Upper lobe of left lung (tissue), 4 donors: Measurements from ENCODE around the gene COBL.

Experiments used
- EP300 ChIP-seq, 4 donors: sonication (generic); formaldehyde crosslinking; IDR thresholded peaks; one replicate each; pipeline ENCODE4 v1.5.1; 2017; ENCODE audit warnings: antibody characterized with exemption in 4 of 4, control low read depth in 2 of 4
- TF ChIP-seq, protein P1 (sequence below), 6 experiments: fragments of 450-650 bp in 4 of 6; fragments of 200-600 bp in 2 of 6; sonication (generic) in 2 of 6; IDR thresholded peaks; one replicate each; pipeline ENCODE4 v1.5.1; 2016 to 2019; ENCODE audit warnings: antibody characterized with exemption in 6 of 6

DNA sequence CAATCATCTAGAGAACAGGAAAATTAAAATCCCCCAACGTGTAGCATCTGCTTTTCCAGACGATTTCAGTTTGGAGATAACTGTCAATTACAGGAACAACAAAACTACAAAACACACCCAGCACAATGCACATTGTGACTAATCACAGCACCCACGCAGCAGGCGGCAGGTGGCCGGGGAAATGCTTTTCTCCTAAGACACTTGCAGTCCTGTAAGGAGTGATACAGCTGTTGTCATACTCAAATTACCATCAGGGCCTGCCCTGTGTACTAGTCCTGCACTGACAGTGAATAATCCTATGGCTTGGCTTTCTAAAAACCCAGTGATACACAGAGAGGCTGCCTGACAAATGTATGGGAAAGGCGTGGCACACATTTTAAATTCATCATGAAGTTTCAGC, 37.8 kb downstream of the COBL start:
- TF ChIP-seq, protein P1, sequence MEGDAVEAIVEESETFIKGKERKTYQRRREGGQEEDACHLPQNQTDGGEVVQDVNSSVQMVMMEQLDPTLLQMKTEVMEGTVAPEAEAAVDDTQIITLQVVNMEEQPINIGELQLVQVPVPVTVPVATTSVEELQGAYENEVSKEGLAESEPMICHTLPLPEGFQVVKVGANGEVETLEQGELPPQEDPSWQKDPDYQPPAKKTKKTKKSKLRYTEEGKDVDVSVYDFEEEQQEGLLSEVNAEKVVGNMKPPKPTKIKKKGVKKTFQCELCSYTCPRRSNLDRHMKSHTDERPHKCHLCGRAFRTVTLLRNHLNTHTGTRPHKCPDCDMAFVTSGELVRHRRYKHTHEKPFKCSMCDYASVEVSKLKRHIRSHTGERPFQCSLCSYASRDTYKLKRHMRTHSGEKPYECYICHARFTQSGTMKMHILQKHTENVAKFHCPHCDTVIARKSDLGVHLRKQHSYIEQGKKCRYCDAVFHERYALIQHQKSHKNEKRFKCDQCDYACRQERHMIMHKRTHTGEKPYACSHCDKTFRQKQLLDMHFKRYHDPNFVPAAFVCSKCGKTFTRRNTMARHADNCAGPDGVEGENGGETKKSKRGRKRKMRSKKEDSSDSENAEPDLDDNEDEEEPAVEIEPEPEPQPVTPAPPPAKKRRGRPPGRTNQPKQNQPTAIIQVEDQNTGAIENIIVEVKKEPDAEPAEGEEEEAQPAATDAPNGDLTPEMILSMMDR (IDR thresholded peaks at IDR 0.05) = no peak
- no peak for TF ChIP-seq EP300 (IDR thresholded peaks at IDR 0.05)
